Vagina (tissue), 2 donors: ENCODE data around the gene MID1.

Source experiments
- POLR2A ChIP-seq, 2 donors: fragments of 450-650 bp; IDR thresholded peaks; one replicate each; pipeline ENCODE4 v1.6.1; 2017; ENCODE audit warnings: antibody characterized with exemption in 2 of 2, mild to moderate bottlenecking in 2 of 2, moderate library complexity in 2 of 2
- TF ChIP-seq, protein P1 (sequence below), 3 experiments: fragments of 450-650 bp in 2 of 3; fragments of 200-600 bp in 1 of 3; sonication (generic) in 1 of 3; IDR thresholded peaks; one replicate each; pipeline ENCODE4 v1.5.1; 2017 to 2019; ENCODE audit warnings: antibody characterized with exemption in 3 of 3, mild to moderate bottlenecking in 2 of 3, moderate library complexity in 2 of 3

DNA sequence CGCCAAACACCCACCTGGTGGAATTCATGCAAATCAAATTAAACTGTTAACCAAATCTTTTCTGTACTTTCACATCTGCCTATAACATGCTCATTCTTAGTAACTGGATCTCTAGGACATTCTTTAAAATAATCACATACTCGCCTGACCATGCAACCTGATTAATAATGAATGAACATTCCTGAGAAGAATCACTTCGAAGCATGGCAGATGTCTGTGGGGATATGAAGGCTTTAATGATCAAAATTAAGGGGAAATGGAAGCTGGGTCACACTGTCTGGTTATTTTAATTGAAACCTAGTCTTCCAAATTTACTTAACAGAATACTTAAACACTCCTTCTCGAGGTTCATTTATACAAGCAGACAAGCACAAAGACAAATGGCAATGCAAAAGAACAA is 44.2 kb downstream of the MID1 start:
- TF ChIP-seq, protein P1, sequence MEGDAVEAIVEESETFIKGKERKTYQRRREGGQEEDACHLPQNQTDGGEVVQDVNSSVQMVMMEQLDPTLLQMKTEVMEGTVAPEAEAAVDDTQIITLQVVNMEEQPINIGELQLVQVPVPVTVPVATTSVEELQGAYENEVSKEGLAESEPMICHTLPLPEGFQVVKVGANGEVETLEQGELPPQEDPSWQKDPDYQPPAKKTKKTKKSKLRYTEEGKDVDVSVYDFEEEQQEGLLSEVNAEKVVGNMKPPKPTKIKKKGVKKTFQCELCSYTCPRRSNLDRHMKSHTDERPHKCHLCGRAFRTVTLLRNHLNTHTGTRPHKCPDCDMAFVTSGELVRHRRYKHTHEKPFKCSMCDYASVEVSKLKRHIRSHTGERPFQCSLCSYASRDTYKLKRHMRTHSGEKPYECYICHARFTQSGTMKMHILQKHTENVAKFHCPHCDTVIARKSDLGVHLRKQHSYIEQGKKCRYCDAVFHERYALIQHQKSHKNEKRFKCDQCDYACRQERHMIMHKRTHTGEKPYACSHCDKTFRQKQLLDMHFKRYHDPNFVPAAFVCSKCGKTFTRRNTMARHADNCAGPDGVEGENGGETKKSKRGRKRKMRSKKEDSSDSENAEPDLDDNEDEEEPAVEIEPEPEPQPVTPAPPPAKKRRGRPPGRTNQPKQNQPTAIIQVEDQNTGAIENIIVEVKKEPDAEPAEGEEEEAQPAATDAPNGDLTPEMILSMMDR (IDR thresholded peaks at IDR 0.05), result no peak
- no peak for TF ChIP-seq POLR2A (IDR thresholded peaks at IDR 0.05)
